PC-9 (cell line): Measurements from ENCODE around the gene TECPR1. TPM values are rescaled to one million over a fixed set of nuclear protein-coding genes. Genes with fewer than 3 reads are reported as not detected.
A peak's percentile ranks its signal among the peaks of the same experiment; 100 is the strongest.

Experiments used
- BruUV-seq: library from RNA; stranded (reverse); fragments of 400-500 nt; replicated peaks from 2 replicates; lab custom pipeline; 2021; lab: Mats Ljungman, UMichigan
- CTCF ChIA-PET: fragments of 300-600 bp; sonication (Branson Sonifier 250); formaldehyde crosslinking; loops from one replicate; lab custom pipeline; 2022; ENCODE audit warnings: antibody characterized with exemption; lab: Charles Lee
- POLR2A ChIA-PET: fragments of 300-600 bp; sonication (Branson Sonifier 250); formaldehyde crosslinking; loops from one replicate; lab custom pipeline; 2022; ENCODE audit warnings: antibody characterized with exemption; ENCODE audit not compliant: unreplicated experiment; lab: Charles Lee
- DNase-seq, 2 experiments: peaks; one replicate each; pipeline versions ENCODE4 v3.0.0 to v3.0.0-alpha.2; 2015 to 2022; ENCODE audit warnings: mixed read lengths in 1 of 2
- H2AFZ ChIP-seq: fragments of 200-600 bp; sonication (generic); 2 replicates; pipeline ENCODE4 v1.8.1; 2017; ENCODE audit warnings: antibody characterized with exemption
- H3F3A ChIP-seq: fragments of 200-600 bp; sonication (generic); 2 replicates; pipeline ENCODE4 v1.8.1; 2017; ENCODE audit warnings: antibody characterized with exemption, mild to moderate bottlenecking, low read depth; ENCODE audit not compliant: insufficient read depth
- H3K27ac ChIP-seq: fragments of 200-600 bp; sonication (generic); 2 replicates; pipeline ENCODE4 v1.6.1; 2016; ENCODE audit warnings: mixed run types
- H3K27me3 ChIP-seq: fragments of 200-600 bp; sonication (generic); 2 replicates; pipeline ENCODE4 v1.6.1; 2016; ENCODE audit warnings: low read depth, mixed run types; ENCODE audit not compliant: insufficient read depth
- H3K36me3 ChIP-seq: fragments of 200-600 bp; sonication (generic); 2 replicates; pipeline ENCODE4 v1.6.1; 2016; ENCODE audit warnings: low read depth, mixed run types
- H3K4me1 ChIP-seq: fragments of 200-600 bp; sonication (generic); replicated peaks from 2 replicates; pipeline ENCODE4 v1.6.1; 2016; ENCODE audit warnings: mixed run types; ENCODE audit not compliant: insufficient read depth
- H3K4me2 ChIP-seq: fragments of 200-600 bp; sonication (generic); 2 replicates; pipeline ENCODE4 v1.6.1; 2017; ENCODE audit warnings: mixed run types
- H3K4me3 ChIP-seq: fragments of 200-600 bp; sonication (generic); 2 replicates; pipeline ENCODE4 v1.6.1; 2016; ENCODE audit warnings: mixed run types
- H3K79me2 ChIP-seq: fragments of 200-600 bp; sonication (generic); 2 replicates; pipeline ENCODE4 v1.6.1; 2017; ENCODE audit warnings: low read depth, mixed run types
- H3K9me2 ChIP-seq: fragments of 200-600 bp; sonication (generic); 2 replicates; pipeline ENCODE4 v1.8.1; 2017; ENCODE audit warnings: mild to moderate bottlenecking; ENCODE audit not compliant: insufficient read depth
- H3K9me3 ChIP-seq: fragments of 200-600 bp; sonication (generic); 2 replicates; pipeline ENCODE4 v1.8.1; 2016; ENCODE audit warnings: low read depth; ENCODE audit not compliant: insufficient read depth
- H4K20me1 ChIP-seq: fragments of 200-600 bp; sonication (generic); 2 replicates; pipeline ENCODE4 v1.8.1; 2017; ENCODE audit not compliant: insufficient read depth
- CTCF ChIP-seq: fragments of 200-600 bp; sonication (generic); conservative IDR thresholded peaks from 2 replicates; pipeline ENCODE4 v1.6.1; 2017; ENCODE audit warnings: mixed run types, antibody characterized with exemption, mild to moderate bottlenecking, moderate library complexity
- EZH2 ChIP-seq: fragments of 200-600 bp; sonication (generic); IDR thresholded peaks from 2 replicates; pipeline ENCODE4 v1.8.0; 2017; ENCODE audit warnings: antibody characterized with exemption, low read depth
- intact Hi-C: fragments of 100-400 bp; cut with micrococcal nuclease; formaldehyde crosslinking; loops from one replicate; pipeline ENCODE4 v1.10.0; 2022; ENCODE audit not compliant: unreplicated experiment
- total RNA-seq: library from RNA; stranded (reverse); gene quantifications from 2 replicates; pipeline ENCODE4 v1.2.3, GENCODE V29; 2021

Gene TECPR1
- total RNA-seq, 1 experiment from 2014 or later: 22.7 TPM

DNA sequence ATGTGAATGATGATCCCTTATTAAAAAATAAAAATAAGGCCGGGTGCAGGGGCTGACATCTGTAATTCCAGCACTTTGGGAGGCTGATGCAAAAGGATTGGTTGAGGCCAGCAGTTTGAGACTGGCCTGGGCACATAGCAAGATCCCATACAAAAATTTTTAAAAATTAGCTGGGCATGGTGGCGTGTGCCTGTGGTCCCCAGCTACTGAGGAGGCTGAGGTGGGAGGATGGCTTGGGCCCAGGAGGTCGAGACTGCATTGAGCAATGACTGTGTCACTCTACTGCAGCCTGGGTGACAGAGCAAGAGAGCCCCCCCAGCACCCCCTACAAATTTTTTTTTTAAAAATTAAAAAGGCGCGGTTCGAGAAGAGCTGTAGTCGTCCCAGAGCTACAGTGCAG, 28.3 kb upstream of the TECPR1 start:
- intact Hi-C loops: loop anchor here (5.0 to 10.0 kb wide), 3 partner anchors 72 to 587 kb away; no protein-coding TSS in a partner anchor
- Histone ChIP-seq H3K27me3 (no peaks in the 10 kb centered on the region), H3K4me2 (peak overlapping the region; percentile 84), H3K9me3 (no peaks in the 10 kb centered on the region), H2AFZ (peak overlapping the region; percentile 74), H3K4me3 (peak overlapping the region; percentile 52; the same call in 1 of the 2 replicates), H3K4me1 (peaks cover 30% of the 10 kb centered on the region), H3K79me2 (peaks cover 36% of the 10 kb centered on the region), H3F3A (peaks cover 42% of the 10 kb centered on the region), H4K20me1 (no peaks in the 10 kb centered on the region; the same call in 1 of the 2 replicates), H3K36me3 (0 out of 2 replicates have a peak, but pooled peaks cover 3% of the 10 kb centered on the region), H3K9me2 (no peaks in the 10 kb centered on the region), H3K27ac (peak overlapping the region; percentile 47)
- TF ChIP-seq EZH2: no peak
- TF ChIP-seq CTCF: no peak
- DNase-seq: no peak
- ChIA-PET CTCF (interaction anchor here (0.6 kb wide), 1 partner anchor 15 kb away, joined by 3 read pairs; no protein-coding TSS in a partner anchor), POLR2A (interaction anchor here (0.6 kb wide), 1 partner anchor 8 kb away, joined by 15 read pairs; no protein-coding TSS in a partner anchor)
- no TSS peak for BruUV-seq

DNA sequence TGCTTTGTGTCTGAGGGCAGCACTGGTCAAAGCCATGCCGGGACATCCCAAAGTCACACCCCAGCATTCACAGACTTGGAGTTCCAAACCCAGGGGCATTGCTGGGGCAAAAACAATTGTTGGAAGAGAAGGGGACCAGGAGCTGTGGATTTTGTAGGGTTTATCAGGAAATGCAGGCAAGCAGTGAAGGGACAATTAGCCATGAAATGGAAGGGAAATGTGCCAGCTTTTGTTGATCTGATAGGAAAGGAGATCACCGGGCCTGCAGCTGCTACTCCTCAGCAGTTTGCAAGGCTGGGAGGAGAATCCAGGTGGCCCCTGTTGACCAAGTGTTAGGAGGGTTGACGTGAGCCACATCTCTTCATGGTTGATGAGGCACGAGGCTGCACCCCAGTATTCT, 26.9 kb upstream of the TECPR1 start:
- TF ChIP-seq CTCF (no peak), EZH2 (no peak)
- Histone ChIP-seq H2AFZ (no peak overlapping the region), H4K20me1 (no peaks in the 10 kb centered on the region), H3K27me3 (no peaks in the 10 kb centered on the region), H3K4me1 (peaks cover 16% of the 10 kb centered on the region), H3K27ac (no peak overlapping the region), H3K4me3 (no peak overlapping the region), H3K4me2 (no peak overlapping the region), H3K9me3 (no peaks in the 10 kb centered on the region), H3K79me2 (peaks cover 22% of the 10 kb centered on the region), H3K9me2 (no peaks in the 10 kb centered on the region), H3K36me3 (0 out of 2 replicates have a peak, but pooled peaks cover 3% of the 10 kb centered on the region), H3F3A (peaks cover 36% of the 10 kb centered on the region)
- BruUV-seq: no TSS peak
- POLR2A ChIA-PET: no interaction called here
- intact Hi-C loops: no loop called here
- CTCF ChIA-PET: interaction anchor here (0.7 kb wide), 1 partner anchor 86 kb away, joined by 3 read pairs; no protein-coding TSS in a partner anchor
- DNase-seq: no peak

DNA sequence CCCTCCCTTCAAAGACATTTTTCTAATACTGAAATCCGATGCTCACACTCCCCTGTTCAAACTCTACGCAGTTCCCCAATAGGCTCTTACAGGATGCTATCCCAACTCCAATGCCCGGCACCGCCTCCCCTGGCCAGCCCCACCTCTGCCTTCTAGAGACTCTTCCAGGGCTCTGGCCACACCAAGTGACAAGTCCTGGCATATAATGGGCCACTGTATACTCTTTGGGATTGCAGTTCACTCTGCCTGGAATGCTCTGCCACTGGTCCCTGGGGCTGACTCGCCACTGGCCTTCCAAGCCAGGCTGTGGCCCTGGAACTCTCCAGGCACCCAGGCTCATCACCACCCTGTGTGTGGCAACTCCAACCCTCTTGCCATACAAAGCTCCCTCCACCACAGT, 26.4 kb upstream of the TECPR1 start:
- Histone ChIP-seq H3K36me3 (no peaks in the 10 kb centered on the region), H3K9me3 (no peaks in the 10 kb centered on the region), H3K4me3 (no peak overlapping the region), H3K9me2 (no peaks in the 10 kb centered on the region), H3F3A (peaks cover 35% of the 10 kb centered on the region), H2AFZ (no peak overlapping the region), H3K4me2 (no peak overlapping the region), H4K20me1 (no peaks in the 10 kb centered on the region), H3K79me2 (peaks cover 17% of the 10 kb centered on the region), H3K27me3 (no peaks in the 10 kb centered on the region), H3K4me1 (peaks cover 11% of the 10 kb centered on the region), H3K27ac (no peak overlapping the region)
- intact Hi-C loops: no loop called here
- ChIA-PET POLR2A (no interaction called here), CTCF (interaction anchor here (0.7 kb wide), 1 partner anchor 87 kb away, joined by 3 read pairs; no protein-coding TSS in a partner anchor)
- no peak for DNase-seq
- TF ChIP-seq CTCF (no peak), EZH2 (no peak)
- no TSS peak for BruUV-seq
